Measurements from ENCODE around the gene ALG3. TPM values are rescaled to one million over a fixed set of nuclear protein-coding genes. Genes with fewer than 3 reads are reported as not detected.

Gene ALG3
- total RNA-seq, 1 donor = 41.0 TPM

GRCh38 chr3:184198509-184198908 lies 50.3 kb downstream of the ALG3 start:
- no peak overlapping the region for H3K4me3 ChIP-seq (ENCODE audit: low read depth, low read length)
- no peak for DNase-seq (ENCODE audit: low read depth)
- TF ChIP-seq CTCF (IDR thresholded peaks at IDR 0.05; ENCODE audit: insufficient read depth, low read depth, low read length) = no peak

GRCh38 chr3:184196536-184196935 lies 52.2 kb downstream of the ALG3 start:
- no peak overlapping the region for H3K4me3 ChIP-seq (ENCODE audit: low read depth, low read length)
- no peak for TF ChIP-seq CTCF (IDR thresholded peaks at IDR 0.05; ENCODE audit: insufficient read depth, low read depth, low read length)
- DNase-seq (ENCODE audit: low read depth) = no peak

GRCh38 chr3:184193991-184194539 lies 54.7 kb downstream of the ALG3 start:
- no peak for TF ChIP-seq CTCF (IDR thresholded peaks at IDR 0.05; ENCODE audit: insufficient read depth, low read depth, low read length)
- no peak overlapping the region for H3K4me3 ChIP-seq (ENCODE audit: low read depth, low read length)
- DNase-seq (ENCODE audit: low read depth) = no peak

GRCh38 chr3:184192889-184193288 lies 55.9 kb downstream of the ALG3 start:
- no peak for TF ChIP-seq CTCF (IDR thresholded peaks at IDR 0.05; ENCODE audit: insufficient read depth, low read depth, low read length)
- H3K4me3 ChIP-seq (ENCODE audit: low read depth, low read length) = no peak overlapping the region
- no peak for DNase-seq (ENCODE audit: low read depth)

Small RNAs within 50 kb of the gene (small RNA-seq; reads per million reads assigned to genes)
- gene MIR1224 = not detected

Other genes with a start within 250 kb of the ALG3 start
- gene ABCC5, start 231.1 kb downstream of the ALG3 start, total RNA-seq = 13.2 and 23.3 TPM in 2 replicates
- gene HTR3D, start 217.2 kb downstream of the ALG3 start, total RNA-seq = not detected in 2 replicates
- not detected in 2 replicates for gene HTR3C, start 195.9 kb downstream of the ALG3 start, total RNA-seq
- gene HTR3E, start 151.9 kb downstream of the ALG3 start, total RNA-seq = not detected in 2 replicates
- gene EIF2B5, start 113.6 kb downstream of the ALG3 start, total RNA-seq = 28.0 and 30.7 TPM in 2 replicates
- gene DVL3, start 93.6 kb downstream of the ALG3 start, total RNA-seq = 39.3 and 46.1 TPM in 2 replicates
- 375 and 469 TPM in 2 replicates for gene AP2M1, start 74.1 kb downstream of the ALG3 start, total RNA-seq
- gene ABCF3, start 62.8 kb downstream of the ALG3 start, total RNA-seq = 33.5 and 51.0 TPM in 2 replicates
- not detected in 2 replicates for gene VWA5B2, start 19.4 kb downstream of the ALG3 start, total RNA-seq
- 3.9 and 5.6 TPM in 2 replicates for gene EEF1AKMT4, start 710 bp upstream of the ALG3 start, total RNA-seq
- gene CAMK2N2, start 12.6 kb upstream of the ALG3 start, total RNA-seq = under 0.01 TPM in 1 of 2 replicates, not detected in the other
- gene ECE2, start 27.1 kb upstream of the ALG3 start, total RNA-seq = not detected in 2 replicates
- gene PSMD2, start 50.3 kb upstream of the ALG3 start, total RNA-seq = 364 and 388 TPM in 2 replicates
- 252 and 288 TPM in 2 replicates for gene EIF4G1, start 65.6 kb upstream of the ALG3 start, total RNA-seq
- gene FAM131A, start 88.6 kb upstream of the ALG3 start, total RNA-seq = 13.9 and 17.3 TPM in 2 replicates
- gene CLCN2, start 112.6 kb upstream of the ALG3 start, total RNA-seq = 4.2 and 6.0 TPM in 2 replicates
- 39.6 and 61.3 TPM in 2 replicates for gene POLR2H, start 112.7 kb upstream of the ALG3 start, total RNA-seq
- 0.32 and 0.86 TPM in 2 replicates for gene THPO, start 129.2 kb upstream of the ALG3 start, total RNA-seq
- 1.7 and 3.5 TPM in 2 replicates for gene CHRD, start 131.1 kb upstream of the ALG3 start, total RNA-seq

Measured in fibroblast of villous mesenchyme (primary cell).